ENCODE data around the gene THBS3. TPM values are rescaled to one million over a fixed set of nuclear protein-coding genes. Genes with fewer than 3 reads are reported as not detected.

Gene THBS3
- total and polyA plus RNA-seq, 2 of the 4 experiments (the other 2 are of a cell fraction), result 15.1 to 30.4 TPM

DNA sequence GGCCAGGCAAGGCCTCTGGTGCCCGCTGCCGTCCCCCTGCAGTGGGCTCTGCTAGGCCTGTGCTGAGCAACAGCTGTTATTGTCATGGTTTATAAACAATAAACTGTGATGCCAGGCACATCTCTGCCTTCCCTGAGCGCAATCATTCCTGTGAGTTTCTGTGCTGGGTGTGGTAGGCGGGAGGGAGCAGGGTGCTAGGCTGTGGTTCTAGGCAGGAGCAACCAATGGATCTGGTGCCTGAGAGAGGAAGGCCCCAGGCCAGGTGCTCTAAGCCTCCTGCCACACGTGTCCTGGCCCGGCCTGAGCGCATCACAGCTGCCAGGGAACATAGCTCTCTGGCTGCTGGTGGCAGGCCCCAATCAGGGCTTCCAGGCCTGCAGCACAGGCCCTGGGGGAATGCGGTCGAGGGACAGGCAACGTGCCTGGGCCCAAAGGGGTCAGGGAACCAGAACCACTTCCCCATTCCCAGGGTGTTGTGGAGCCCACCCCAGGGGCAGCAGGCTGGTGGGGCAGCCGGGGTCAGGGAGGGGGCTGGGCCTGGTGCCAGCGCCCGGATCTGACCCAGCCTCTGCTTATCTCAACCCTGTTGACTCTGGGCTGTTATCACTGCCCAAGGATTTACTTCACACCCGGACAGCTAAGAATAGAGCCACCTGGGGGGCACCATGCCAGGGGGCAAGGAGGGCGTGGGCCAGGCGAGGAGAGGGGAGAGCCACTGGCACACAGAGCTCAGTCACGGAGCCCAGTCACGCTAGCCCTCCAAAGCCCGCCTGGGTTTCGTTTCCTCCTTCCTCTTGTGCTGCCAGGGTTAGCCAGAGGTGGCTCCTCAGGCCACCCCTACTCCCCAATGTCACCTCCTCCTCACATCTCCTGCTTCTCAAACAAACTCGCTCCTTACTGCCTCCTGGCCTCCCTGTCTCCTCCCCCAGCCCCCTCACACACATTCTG is 22.6 kb downstream of the THBS3 start:
- Histone ChIP-seq H4K8ac (ENCODE audit: low read depth in 2 of 2, low read length in 2 of 2) (no peak overlapping the region), H2BK120ac (ENCODE audit: low read depth, low read length) (no peak overlapping the region), H3K9me1 (ENCODE audit: insufficient read depth, low read length) (no peaks in the 10 kb centered on the region), H3K4me3 (ENCODE audit: insufficient read depth, low read depth, low read length) (no peak overlapping the region), H2BK20ac (ENCODE audit: low read depth, low read length) (no peak overlapping the region), H3K36me3 (ENCODE audit: control insufficient read depth, insufficient read depth, low read length) (peaks cover 13% of the 10 kb centered on the region), H2AK5ac (ENCODE audit: low read depth, low read length) (no peak overlapping the region), H3K9ac (ENCODE audit: low read depth, low read length) (no peak overlapping the region), H3K4ac (ENCODE audit: low read depth, low read length) (no peak overlapping the region), H3K27me3 (ENCODE audit: control insufficient read depth, insufficient read depth, low read length) (no peaks in the 10 kb centered on the region), H2BK15ac (ENCODE audit: low read depth, low read length) (no peak overlapping the region), H3K79me1 (ENCODE audit: low read depth in 1 of 2, low read length in 2 of 2) (no peaks in the 10 kb centered on the region), H2BK5ac (ENCODE audit: low read depth, low read length, poor library complexity, severe bottlenecking) (no peak overlapping the region), H3K4me1 (ENCODE audit: control insufficient read depth, insufficient read depth, low read length) (no peaks in the 10 kb centered on the region), H3K27ac (ENCODE audit: insufficient read depth, low read length) (no peak overlapping the region), H2AFZ (replicated peaks; ENCODE audit: low read length, poor library complexity) (no peak overlapping the region), H3K23ac (ENCODE audit: low read depth, low read length) (no peak overlapping the region), H3K9me3 (ENCODE audit: control insufficient read depth, insufficient read depth, low read length) (no peaks in the 10 kb centered on the region), H3K18ac (ENCODE audit: low read depth, low read length) (no peak overlapping the region), H4K91ac (ENCODE audit: insufficient read depth, low read depth, low read length) (no peak overlapping the region), H3K56ac (ENCODE audit: extremely low read depth, insufficient read depth, low read length) (no peak overlapping the region), H2AK9ac (replicated peaks; ENCODE audit: low read depth, low read length, poor library complexity) (no peak overlapping the region), H3K14ac (replicated peaks; ENCODE audit: low read depth, low read length) (no peak overlapping the region), H4K20me1 (ENCODE audit: insufficient read depth, low read length) (no peaks in the 10 kb centered on the region), H4K5ac (ENCODE audit: low read depth, low read length) (no peak overlapping the region), H3K4me2 (ENCODE audit: low read depth, low read length) (no peak overlapping the region)
- WGBS, 2 experiments (ENCODE audit: extremely low coverage in 2 of 2, insufficient read length in 1 of 2), result 66% methylated on average over 8 of the region's 21 CpGs; no CpG with 5 or more reads in 1 of the 2 experiments
- no TSS peak for BruUV-seq (replicated peaks)
- in situ Hi-C loops (cut with MboI; ENCODE audit: low sequenced_read_pairs), result no loop called here
- DNase-seq, result no peak
- intact Hi-C loops (cut with micrococcal nuclease), result no loop called here
- ChIA-PET POLR2A (ENCODE audit: unreplicated experiment) (no interaction called here), CTCF (interaction anchor here (1.2 kb wide), 1 partner anchor 8 kb away, joined by 4 read pairs; no protein-coding TSS in a partner anchor)
- dilution Hi-C loops (cut with HindIII; ENCODE audit: low sequenced_read_pairs, unreplicated experiment), result no loop called here
- peak; percentile 15 for ATAC-seq (ENCODE audit: low read depth)
- TF ChIP-seq, protein P1, sequence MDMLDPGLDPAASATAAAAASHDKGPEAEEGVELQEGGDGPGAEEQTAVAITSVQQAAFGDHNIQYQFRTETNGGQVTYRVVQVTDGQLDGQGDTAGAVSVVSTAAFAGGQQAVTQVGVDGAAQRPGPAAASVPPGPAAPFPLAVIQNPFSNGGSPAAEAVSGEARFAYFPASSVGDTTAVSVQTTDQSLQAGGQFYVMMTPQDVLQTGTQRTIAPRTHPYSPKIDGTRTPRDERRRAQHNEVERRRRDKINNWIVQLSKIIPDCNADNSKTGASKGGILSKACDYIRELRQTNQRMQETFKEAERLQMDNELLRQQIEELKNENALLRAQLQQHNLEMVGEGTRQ (IDR thresholded peaks at IDR 0.05; ENCODE audit: low read depth, low read length), result no peak
- TF ChIP-seq MXI1 (IDR thresholded peaks at IDR 0.05; ENCODE audit: borderline replicate concordance, low read depth, low read length), result no peak
- no peak for TF ChIP-seq BHLHE40 (IDR thresholded peaks at IDR 0.05; ENCODE audit: low read depth, low read length)
- TF ChIP-seq CHD1 (IDR thresholded peaks at IDR 0.05; ENCODE audit: low read depth, low read length), result no peak
- no peak for TF ChIP-seq CEBPB (IDR thresholded peaks at IDR 0.05; ENCODE audit: low read depth, low read length)
- no peak for TF ChIP-seq FOS (IDR thresholded peaks at IDR 0.05; ENCODE audit: low read depth, low read length)
- TF ChIP-seq MAFK (IDR thresholded peaks at IDR 0.05; ENCODE audit: low read depth, low read length), result no peak
- TF ChIP-seq, protein P2, sequence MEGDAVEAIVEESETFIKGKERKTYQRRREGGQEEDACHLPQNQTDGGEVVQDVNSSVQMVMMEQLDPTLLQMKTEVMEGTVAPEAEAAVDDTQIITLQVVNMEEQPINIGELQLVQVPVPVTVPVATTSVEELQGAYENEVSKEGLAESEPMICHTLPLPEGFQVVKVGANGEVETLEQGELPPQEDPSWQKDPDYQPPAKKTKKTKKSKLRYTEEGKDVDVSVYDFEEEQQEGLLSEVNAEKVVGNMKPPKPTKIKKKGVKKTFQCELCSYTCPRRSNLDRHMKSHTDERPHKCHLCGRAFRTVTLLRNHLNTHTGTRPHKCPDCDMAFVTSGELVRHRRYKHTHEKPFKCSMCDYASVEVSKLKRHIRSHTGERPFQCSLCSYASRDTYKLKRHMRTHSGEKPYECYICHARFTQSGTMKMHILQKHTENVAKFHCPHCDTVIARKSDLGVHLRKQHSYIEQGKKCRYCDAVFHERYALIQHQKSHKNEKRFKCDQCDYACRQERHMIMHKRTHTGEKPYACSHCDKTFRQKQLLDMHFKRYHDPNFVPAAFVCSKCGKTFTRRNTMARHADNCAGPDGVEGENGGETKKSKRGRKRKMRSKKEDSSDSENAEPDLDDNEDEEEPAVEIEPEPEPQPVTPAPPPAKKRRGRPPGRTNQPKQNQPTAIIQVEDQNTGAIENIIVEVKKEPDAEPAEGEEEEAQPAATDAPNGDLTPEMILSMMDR (conservative IDR thresholded peaks at IDR 0.05; ENCODE audit: low read depth, low read length), result no peak
- no peak for TF ChIP-seq RCOR1 (IDR thresholded peaks at IDR 0.05; ENCODE audit: insufficient replicate concordance, low read length)
- TF ChIP-seq NFE2L2 (IDR thresholded peaks at IDR 0.05; ENCODE audit: low read depth, low read length), result no peak
- no peak for TF ChIP-seq RAD21 (IDR thresholded peaks at IDR 0.05; ENCODE audit: low read length)
- TF ChIP-seq POLR2A (IDR thresholded peaks at IDR 0.05; ENCODE audit: low read depth, low read length), result no peak
- TF ChIP-seq RFX5 (IDR thresholded peaks at IDR 0.05; ENCODE audit: low read depth, low read length), result no peak
- TF ChIP-seq, protein P3, sequence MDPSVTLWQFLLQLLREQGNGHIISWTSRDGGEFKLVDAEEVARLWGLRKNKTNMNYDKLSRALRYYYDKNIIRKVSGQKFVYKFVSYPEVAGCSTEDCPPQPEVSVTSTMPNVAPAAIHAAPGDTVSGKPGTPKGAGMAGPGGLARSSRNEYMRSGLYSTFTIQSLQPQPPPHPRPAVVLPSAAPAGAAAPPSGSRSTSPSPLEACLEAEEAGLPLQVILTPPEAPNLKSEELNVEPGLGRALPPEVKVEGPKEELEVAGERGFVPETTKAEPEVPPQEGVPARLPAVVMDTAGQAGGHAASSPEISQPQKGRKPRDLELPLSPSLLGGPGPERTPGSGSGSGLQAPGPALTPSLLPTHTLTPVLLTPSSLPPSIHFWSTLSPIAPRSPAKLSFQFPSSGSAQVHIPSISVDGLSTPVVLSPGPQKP (IDR thresholded peaks at IDR 0.05; ENCODE audit: borderline replicate concordance, low read depth, low read length), result no peak
- no peak for TF ChIP-seq SMC3 (IDR thresholded peaks at IDR 0.05; ENCODE audit: low read depth, low read length)
